Measurements from ENCODE around the gene C6orf15.

DNA sequence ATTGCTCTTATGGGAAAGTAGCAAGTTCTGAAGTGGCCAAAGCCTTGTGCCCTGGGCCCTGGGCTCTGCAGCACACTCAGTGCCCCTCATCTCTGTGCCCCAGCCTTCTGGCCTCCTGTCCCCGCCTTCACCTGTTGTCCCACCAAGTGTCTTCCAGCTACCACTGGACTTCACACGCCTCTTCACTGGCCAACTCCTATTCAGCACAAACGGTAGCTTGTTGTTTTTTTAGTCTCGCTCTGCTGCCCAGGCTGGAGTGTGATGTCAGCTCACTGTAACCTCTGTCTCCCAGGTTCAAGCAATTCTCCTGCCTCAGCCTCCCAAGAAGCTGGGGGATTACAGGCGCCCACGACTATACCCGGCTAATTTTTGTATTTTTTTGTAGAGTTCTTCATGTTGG, 40.4 kb upstream of the C6orf15 start:
- TF ChIP-seq EZH2 (IDR thresholded peaks at IDR 0.05; ENCODE audit: borderline replicate concordance, low read depth, low read length, severe bottlenecking) (no peak), CTCF (IDR thresholded peaks at IDR 0.05; ENCODE audit: extremely low read depth in 1 of 2, insufficient read depth in 1 of 2, low read depth in 1 of 2, low read length in 2 of 2) (no peak), MAX (IDR thresholded peaks at IDR 0.05; ENCODE audit: insufficient read depth, insufficient read length) (no peak), FOS (IDR thresholded peaks at IDR 0.05; ENCODE audit: borderline replicate concordance, insufficient read depth, low read length) (no peak), POLR2AphosphoS5 (IDR thresholded peaks at IDR 0.05; ENCODE audit: insufficient read depth, low read depth, low read length) (no peak), POLR2A (IDR thresholded peaks at IDR 0.05; ENCODE audit: low read depth, low read length) (no peak), GATA2 (IDR thresholded peaks at IDR 0.05; ENCODE audit: insufficient read depth, insufficient read length, low read depth, low read length) (no peak), JUN (IDR thresholded peaks at IDR 0.05; ENCODE audit: borderline replicate concordance, insufficient read depth, insufficient read length, low read depth) (no peak), MYC (IDR thresholded peaks at IDR 0.05; ENCODE audit: low read depth, low read length) (no peak)

Measured in endothelial cell of umbilical vein (primary cell).